Measurements from ENCODE around the gene KCNAB2.

- TF ChIP-seq, protein P1, sequence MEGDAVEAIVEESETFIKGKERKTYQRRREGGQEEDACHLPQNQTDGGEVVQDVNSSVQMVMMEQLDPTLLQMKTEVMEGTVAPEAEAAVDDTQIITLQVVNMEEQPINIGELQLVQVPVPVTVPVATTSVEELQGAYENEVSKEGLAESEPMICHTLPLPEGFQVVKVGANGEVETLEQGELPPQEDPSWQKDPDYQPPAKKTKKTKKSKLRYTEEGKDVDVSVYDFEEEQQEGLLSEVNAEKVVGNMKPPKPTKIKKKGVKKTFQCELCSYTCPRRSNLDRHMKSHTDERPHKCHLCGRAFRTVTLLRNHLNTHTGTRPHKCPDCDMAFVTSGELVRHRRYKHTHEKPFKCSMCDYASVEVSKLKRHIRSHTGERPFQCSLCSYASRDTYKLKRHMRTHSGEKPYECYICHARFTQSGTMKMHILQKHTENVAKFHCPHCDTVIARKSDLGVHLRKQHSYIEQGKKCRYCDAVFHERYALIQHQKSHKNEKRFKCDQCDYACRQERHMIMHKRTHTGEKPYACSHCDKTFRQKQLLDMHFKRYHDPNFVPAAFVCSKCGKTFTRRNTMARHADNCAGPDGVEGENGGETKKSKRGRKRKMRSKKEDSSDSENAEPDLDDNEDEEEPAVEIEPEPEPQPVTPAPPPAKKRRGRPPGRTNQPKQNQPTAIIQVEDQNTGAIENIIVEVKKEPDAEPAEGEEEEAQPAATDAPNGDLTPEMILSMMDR (IDR thresholded peaks at IDR 0.05; ENCODE audit: low read depth, low read length) = no peak
- no peak for TF ChIP-seq EZH2phosphoT487 (IDR thresholded peaks at IDR 0.05; ENCODE audit: low read depth)
Observed at GRCh38 chr1:6054596-6054995, 8.9 kb downstream of the KCNAB2 start.

All from OCI-LY3 (cell line).